Keratinocyte (primary cell): ENCODE measurements around the gene SCFD2.

Experiments used
- CTCF ChIP-seq, 3 experiments: IDR thresholded peaks in 1 of 3; conservative IDR thresholded peaks in 1 of 3; optimal IDR thresholded peaks in 1 of 3; 2 replicates in 2 of 3; 3 replicates in 1 of 3; pipeline versions ENCODE3 to v1.5.1; 2011; ENCODE audit warnings: low read length in 3 of 3, mild to moderate bottlenecking in 3 of 3, moderate library complexity in 2 of 3, control low read depth in 1 of 3, inconsistent platforms in 1 of 3; ENCODE audit not compliant: insufficient read depth in 2 of 3; ENCODE audit errors: extremely low read depth in 1 of 3
- EZH2 ChIP-seq: IDR thresholded peaks from one replicate; pipeline ENCODE4 v1.6.1; 2012; ENCODE audit warnings: inconsistent platforms, mild to moderate bottlenecking, low read length, moderate library complexity

GRCh38 chr4:53057679-53058078 lies 308.2 kb downstream of the SCFD2 start:
- TF ChIP-seq CTCF (optimal IDR thresholded peaks at IDR 0.05 in 1 of 3, IDR thresholded peaks at IDR 0.05 in 1 of 3, conservative IDR thresholded peaks at IDR 0.05 in 1 of 3; ENCODE audit: extremely low read depth in 1 of 3, insufficient read depth in 2 of 3, low read length in 3 of 3) (no peak), EZH2 (no peak)
